AG04449 (cell line): Measurements from ENCODE around the gene SUCLG2.

Experiments used
- CTCF ChIA-PET: fragments of 350-600 bp; formaldehyde crosslinking; extraction: SDS; loops from one replicate; lab custom pipeline; 2021; ENCODE audit warnings: antibody characterized with exemption; lab: Yijun Ruan, JAX
- POLR2A ChIA-PET: fragments of 400-600, 350-600 bp; formaldehyde crosslinking; extraction: SDS; loops from one replicate; lab custom pipeline; 2020; ENCODE audit warnings: antibody characterized with exemption, inconsistent platforms; lab: Yijun Ruan, JAX
- DNase-seq: peaks from one replicate; pipeline ENCODE4 v3.0.0-alpha.2; 2010; ENCODE audit warnings: low read depth, low spot score
- H3K4me3 ChIP-seq: 2 replicates; pipeline ENCODE4 v1.5.1; 2011; ENCODE audit warnings: low read depth, mild to moderate bottlenecking, control low read depth, low read length
- CTCF ChIP-seq: IDR thresholded peaks from one replicate; pipeline ENCODE4 v1.5.1; 2011; ENCODE audit warnings: mild to moderate bottlenecking, moderate library complexity, low read length, control low read depth, inconsistent platforms; ENCODE audit not compliant: insufficient read depth; ENCODE audit errors: missing control alignments

The SUCLG2 gene

GRCh38 chr3:67419779-67420178 lies 234.6 kb downstream of the SUCLG2 start:
- TF ChIP-seq CTCF = no peak
- no peak for DNase-seq
- POLR2A ChIA-PET = no interaction called here

GRCh38 chr3:67419218-67419529 lies 235.2 kb downstream of the SUCLG2 start:
- TF ChIP-seq CTCF = no peak
- no peak for DNase-seq
- POLR2A ChIA-PET = no interaction called here
- no peak overlapping the region for H3K4me3 ChIP-seq
- CTCF ChIA-PET = no interaction called here

More at GRCh38 chr3:67419779-67420178, 234.6 kb downstream of the SUCLG2 start:
- CTCF ChIA-PET = no interaction called here
- no peak overlapping the region for H3K4me3 ChIP-seq

GRCh38 chr3:67418426-67419217 lies 235.8 kb downstream of the SUCLG2 start:
- no peak for TF ChIP-seq CTCF
- ChIA-PET POLR2A (no interaction called here), CTCF (interaction anchor here (1.1 kb wide), 1 partner anchor 372 kb away, joined by 3 read pairs; no protein-coding TSS in a partner anchor)
- H3K4me3 ChIP-seq = no peak overlapping the region
- DNase-seq = no peak

GRCh38 chr3:67416703-67417102 lies 237.7 kb downstream of the SUCLG2 start:
- CTCF ChIA-PET = interaction anchor here (0.8 to 1.3 kb wide), 3 partner anchors 9 to 190 kb away, joined by 3 to 4 read pairs (median 3); no protein-coding TSS in a partner anchor
- POLR2A ChIA-PET = no interaction called here
- TF ChIP-seq CTCF = no peak
- DNase-seq = no peak
- no peak overlapping the region for H3K4me3 ChIP-seq

GRCh38 chr3:67415511-67415910 lies 238.9 kb downstream of the SUCLG2 start:
- POLR2A ChIA-PET = no interaction called here
- CTCF ChIA-PET = interaction anchor here (0.8 to 1.1 kb wide), 3 partner anchors 10 to 34 kb away, joined by 3 read pairs; no protein-coding TSS in a partner anchor
- DNase-seq = no peak
- no peak overlapping the region for H3K4me3 ChIP-seq
- TF ChIP-seq CTCF = no peak

GRCh38 chr3:67414740-67415139 lies 239.7 kb downstream of the SUCLG2 start:
- H3K4me3 ChIP-seq = no peak overlapping the region
- ChIA-PET POLR2A (no interaction called here), CTCF (interaction anchor here (0.8 to 1.1 kb wide), 2 partner anchors 11 to 33 kb away, joined by 3 read pairs; no protein-coding TSS in a partner anchor)
- DNase-seq = no peak
- TF ChIP-seq CTCF = no peak
